ENCODE results near the gene NFIB. TPM values are rescaled to one million over a fixed set of nuclear protein-coding genes. Genes with fewer than 3 reads are reported as not detected.

Gene NFIB
- 0.02 TPM in 1 of 2 replicates, not detected in the other for total RNA-seq

GRCh38 chr9:14313951-14314423 lies at the start of gene NFIB:
NFIB (minus strand) TSS chr9:14314141; CDS start chr9:14313511, 630 bp downstream.
- no peak for DNase-seq (ENCODE audit: low spot score)
- Mint-ChIP-seq H3K27ac (no peak within 1 kb of the TSS), H3K27me3 (ENCODE audit: low read depth) (peaks cover 66% of the 10 kb centered on the region), H3K4me3 (ENCODE audit: low read depth) (peak within 1 kb of the TSS; percentile 72), H3K9me3 (no peaks in the 10 kb centered on the region), H3K4me1 (ENCODE audit: low read depth) (peaks cover 19% of the 10 kb centered on the region), H3K36me3 (ENCODE audit: low read depth) (peaks cover 5% of the 10 kb centered on the region)
- intact Hi-C loops (cut with micrococcal nuclease), result loop anchor here (1.0 kb wide), 1 partner anchor 8 kb away; no protein-coding TSS in a partner anchor

- H3K36me3 Mint-ChIP-seq (ENCODE audit: low read depth), result no peaks in the 10 kb centered on the region
- no peak for DNase-seq (ENCODE audit: low spot score)
- no peaks in the 10 kb centered on the region for H3K9me3 Mint-ChIP-seq
- H3K27ac Mint-ChIP-seq, result no peak overlapping the region
- intact Hi-C loops (cut with micrococcal nuclease), result no loop called here
- no peak overlapping the region for H3K4me3 Mint-ChIP-seq (ENCODE audit: low read depth)
- H3K4me1 Mint-ChIP-seq (ENCODE audit: low read depth), result no peaks in the 10 kb centered on the region
- peaks cover 7% of the 10 kb centered on the region for H3K27me3 Mint-ChIP-seq (ENCODE audit: low read depth)
Measured at GRCh38 chr9:14362175-14362574, 48.2 kb upstream of the NFIB start.

GRCh38 chr9:14361074-14361473 lies 47.1 kb upstream of the NFIB start:
- no peaks in the 10 kb centered on the region for H3K9me3 Mint-ChIP-seq
- H3K4me3 Mint-ChIP-seq (ENCODE audit: low read depth), result no peak overlapping the region
- intact Hi-C loops (cut with micrococcal nuclease), result no loop called here
- no peaks in the 10 kb centered on the region for H3K36me3 Mint-ChIP-seq (ENCODE audit: low read depth)
- H3K27me3 Mint-ChIP-seq (ENCODE audit: low read depth), result peaks cover 7% of the 10 kb centered on the region
- H3K4me1 Mint-ChIP-seq (ENCODE audit: low read depth), result no peaks in the 10 kb centered on the region
- no peak overlapping the region for H3K27ac Mint-ChIP-seq
- no peak for DNase-seq (ENCODE audit: low spot score)

- no peaks in the 10 kb centered on the region for H3K36me3 Mint-ChIP-seq (ENCODE audit: low read depth)
- no peak overlapping the region for H3K27ac Mint-ChIP-seq
- DNase-seq (ENCODE audit: low spot score), result no peak
- peaks cover 4% of the 10 kb centered on the region for H3K27me3 Mint-ChIP-seq (ENCODE audit: low read depth)
- no peaks in the 10 kb centered on the region for H3K9me3 Mint-ChIP-seq
- intact Hi-C loops (cut with micrococcal nuclease), result no loop called here
- no peak overlapping the region for H3K4me3 Mint-ChIP-seq (ENCODE audit: low read depth)
- no peaks in the 10 kb centered on the region for H3K4me1 Mint-ChIP-seq (ENCODE audit: low read depth)
Measured at GRCh38 chr9:14358523-14358922, 44.6 kb upstream of the NFIB start.

- DNase-seq (ENCODE audit: low spot score), result no peak
- H3K27me3 Mint-ChIP-seq (ENCODE audit: low read depth), result peaks cover 16% of the 10 kb centered on the region
- no peak overlapping the region for H3K4me3 Mint-ChIP-seq (ENCODE audit: low read depth)
- intact Hi-C loops (cut with micrococcal nuclease), result no loop called here
- no peaks in the 10 kb centered on the region for H3K36me3 Mint-ChIP-seq (ENCODE audit: low read depth)
- no peak overlapping the region for H3K27ac Mint-ChIP-seq
- no peaks in the 10 kb centered on the region for H3K9me3 Mint-ChIP-seq
- peaks cover 1% of the 10 kb centered on the region for H3K4me1 Mint-ChIP-seq (ENCODE audit: low read depth)
Measured at GRCh38 chr9:14356351-14357265, 42.7 kb upstream of the NFIB start.

GRCh38 chr9:14354201-14354600 lies 40.3 kb upstream of the NFIB start:
- no peak for DNase-seq (ENCODE audit: low spot score)
- Mint-ChIP-seq H3K4me1 (ENCODE audit: low read depth) (peaks cover 1% of the 10 kb centered on the region), H3K9me3 (no peaks in the 10 kb centered on the region), H3K27me3 (ENCODE audit: low read depth) (peaks cover 40% of the 10 kb centered on the region), H3K36me3 (ENCODE audit: low read depth) (no peaks in the 10 kb centered on the region), H3K27ac (no peak overlapping the region), H3K4me3 (ENCODE audit: low read depth) (no peak overlapping the region)
- intact Hi-C loops (cut with micrococcal nuclease), result loop anchor here (5.0 kb wide), 1 partner anchor 1002 kb away; no protein-coding TSS in a partner anchor

- peak; percentile 61 for DNase-seq (ENCODE audit: low spot score)
- Mint-ChIP-seq H3K27me3 (ENCODE audit: low read depth) (peaks cover 48% of the 10 kb centered on the region), H3K9me3 (no peaks in the 10 kb centered on the region), H3K4me1 (ENCODE audit: low read depth) (peaks cover 4% of the 10 kb centered on the region), H3K36me3 (ENCODE audit: low read depth) (no peaks in the 10 kb centered on the region), H3K27ac (no peak overlapping the region), H3K4me3 (ENCODE audit: low read depth) (no peak overlapping the region)
- intact Hi-C loops (cut with micrococcal nuclease), result loop anchor here (1.0 to 5.0 kb wide), 2 partner anchors 926 to 1001 kb away; no protein-coding TSS in a partner anchor
Measured at GRCh38 chr9:14353222-14354056, 39.5 kb upstream of the NFIB start.

- Mint-ChIP-seq H3K36me3 (ENCODE audit: low read depth) (no peaks in the 10 kb centered on the region), H3K4me1 (ENCODE audit: low read depth) (peaks cover 6% of the 10 kb centered on the region), H3K27me3 (ENCODE audit: low read depth) (peaks cover 56% of the 10 kb centered on the region), H3K4me3 (ENCODE audit: low read depth) (no peak overlapping the region), H3K27ac (no peak overlapping the region), H3K9me3 (no peaks in the 10 kb centered on the region)
- intact Hi-C loops (cut with micrococcal nuclease), result loop anchor here (5.0 kb wide), 1 partner anchor 1000 kb away; no protein-coding TSS in a partner anchor
- DNase-seq (ENCODE audit: low spot score), result no peak
Measured at GRCh38 chr9:14352503-14352902, 38.6 kb upstream of the NFIB start.

- no peak overlapping the region for H3K27ac Mint-ChIP-seq
- DNase-seq (ENCODE audit: low spot score), result no peak
- no peak overlapping the region for H3K4me3 Mint-ChIP-seq (ENCODE audit: low read depth)
- H3K9me3 Mint-ChIP-seq, result no peaks in the 10 kb centered on the region
- H3K4me1 Mint-ChIP-seq (ENCODE audit: low read depth), result peaks cover 6% of the 10 kb centered on the region
- no peaks in the 10 kb centered on the region for H3K36me3 Mint-ChIP-seq (ENCODE audit: low read depth)
- H3K27me3 Mint-ChIP-seq (ENCODE audit: low read depth), result peaks cover 61% of the 10 kb centered on the region
- intact Hi-C loops (cut with micrococcal nuclease), result loop anchor here (5.0 kb wide), 1 partner anchor 999 kb away; no protein-coding TSS in a partner anchor
Measured at GRCh38 chr9:14351221-14351836, 37.4 kb upstream of the NFIB start.

- Mint-ChIP-seq H3K4me1 (ENCODE audit: low read depth) (peaks cover 6% of the 10 kb centered on the region), H3K9me3 (no peaks in the 10 kb centered on the region), H3K4me3 (ENCODE audit: low read depth) (no peak overlapping the region), H3K27ac (no peak overlapping the region), H3K36me3 (ENCODE audit: low read depth) (no peaks in the 10 kb centered on the region), H3K27me3 (ENCODE audit: low read depth) (peaks cover 67% of the 10 kb centered on the region)
- no peak for DNase-seq (ENCODE audit: low spot score)
- intact Hi-C loops (cut with micrococcal nuclease), result loop anchor here (5.0 kb wide), 1 partner anchor 998 kb away; no protein-coding TSS in a partner anchor
Measured at GRCh38 chr9:14350754-14351153, 36.8 kb upstream of the NFIB start.

- H3K4me3 Mint-ChIP-seq (ENCODE audit: low read depth), result no peak overlapping the region
- H3K9me3 Mint-ChIP-seq, result no peaks in the 10 kb centered on the region
- peaks cover 6% of the 10 kb centered on the region for H3K4me1 Mint-ChIP-seq (ENCODE audit: low read depth)
- DNase-seq (ENCODE audit: low spot score), result no peak
- no peak overlapping the region for H3K27ac Mint-ChIP-seq
- H3K27me3 Mint-ChIP-seq (ENCODE audit: low read depth), result peaks cover 71% of the 10 kb centered on the region
- intact Hi-C loops (cut with micrococcal nuclease), result loop anchor here (5.0 kb wide), 1 partner anchor 998 kb away; no protein-coding TSS in a partner anchor
- H3K36me3 Mint-ChIP-seq (ENCODE audit: low read depth), result no peaks in the 10 kb centered on the region
Measured at GRCh38 chr9:14350349-14350728, 36.4 kb upstream of the NFIB start.
